ENCODE measurements around the gene C3.

GRCh38 chr19:6737873-6738786, 17.7 kb upstream of the C3 start:
- peak; percentile 59 to 90 (median 60) for TF ChIP-seq CTCF (IDR thresholded peaks at IDR 0.05)
- TF ChIP-seq POLR2AphosphoS5 (IDR thresholded peaks at IDR 0.05): peak; percentile 3 to 81 (median 74)
- no peak for TF ChIP-seq EP300 (IDR thresholded peaks at IDR 0.05; ENCODE audit: low read depth)

All from transverse colon (tissue), 4 donors.